ENCODE data around the gene NME9. TPM values are rescaled to one million over a fixed set of nuclear protein-coding genes. Genes with fewer than 3 reads are reported as not detected.

The NME9 gene
- polyA plus RNA-seq, 2 of the 4 experiments (the other 2 are of a cell fraction): 0.05 TPM; not detected in 1

DNA sequence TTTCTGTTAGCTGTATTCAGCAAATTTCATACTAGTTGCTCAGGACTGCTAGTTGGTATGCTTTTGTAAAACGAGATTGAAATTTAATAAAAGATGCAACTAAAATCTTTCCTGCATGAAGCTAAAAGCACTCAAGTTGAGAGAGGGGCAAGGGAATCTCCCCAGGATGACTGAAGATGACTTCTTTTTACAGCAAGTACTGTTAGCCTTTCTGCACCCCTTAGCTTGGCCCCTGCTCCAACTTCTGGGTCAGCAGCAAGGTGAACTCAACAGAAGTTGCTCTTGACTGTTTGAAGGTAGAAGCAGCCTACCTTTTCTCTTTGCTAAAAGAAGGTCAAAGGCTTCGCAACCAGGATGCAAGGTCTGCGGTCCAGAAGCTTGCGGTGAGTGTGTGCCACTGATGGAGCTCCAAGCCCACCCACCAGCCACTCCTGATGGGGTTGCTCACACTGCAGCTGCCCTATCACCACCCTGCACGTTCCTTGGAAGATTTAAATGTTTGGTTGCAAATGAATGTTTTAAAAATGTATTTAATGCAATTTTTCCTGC is 32.5 kb downstream of the NME9 start (continued):
- TF ChIP-seq EHMT2 (IDR thresholded peaks at IDR 0.05; ENCODE audit: low read depth): no peak
- TF ChIP-seq ZC3H11A (IDR thresholded peaks at IDR 0.05): no peak
- no peak for TF ChIP-seq RARB (CRISPR knock-in tag; IDR thresholded peaks at IDR 0.05)
- no peak for TF ChIP-seq HOXA7 (CRISPR knock-in tag; IDR thresholded peaks at IDR 0.05)

DNA sequence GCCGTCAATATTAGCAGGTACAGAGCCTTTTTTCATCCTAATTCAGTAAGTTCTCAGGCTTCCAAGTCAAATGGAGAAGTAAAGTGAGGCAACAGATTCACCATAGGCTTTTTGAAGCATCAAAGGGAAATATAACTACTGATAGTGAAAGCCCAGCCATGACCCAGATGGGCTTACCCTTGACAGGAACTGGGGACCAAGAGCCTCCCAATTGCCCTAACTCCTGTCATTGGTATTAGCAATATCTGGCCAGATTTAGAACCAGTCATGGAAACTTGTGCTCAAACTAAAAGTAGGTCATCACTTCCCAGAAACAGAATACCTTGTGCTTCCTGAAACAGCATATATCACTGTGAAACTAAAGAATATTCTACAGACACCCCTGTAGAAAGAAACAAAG is 33.0 kb downstream of the NME9 start:
- Histone ChIP-seq H3K9me3 (no peaks in the 10 kb centered on the region), H3K27ac (no peak overlapping the region), H3K4me1 (no peaks in the 10 kb centered on the region), H3K4me3 (no peak overlapping the region), H3K4me2 (no peak overlapping the region)
- DNase-seq (ENCODE audit: low read depth in 1 of 2, low spot score in 1 of 2) (no peak), ATAC-seq (no peak), FAIRE-seq (no peak)
- CTCF ChIA-PET: no interaction called here
- TF ChIP-seq ZSCAN20 (CRISPR knock-in tag; IDR thresholded peaks at IDR 0.05) (no peak), ATOH8 (CRISPR knock-in tag; IDR thresholded peaks at IDR 0.05; ENCODE audit: low read depth) (no peak), RNF2 (IDR thresholded peaks at IDR 0.05; ENCODE audit: borderline replicate concordance, low read depth) (no peak), HEYL (CRISPR knock-in tag; IDR thresholded peaks at IDR 0.05) (no peak), CBX8 (IDR thresholded peaks at IDR 0.05) (no peak), SREBF2 (IDR thresholded peaks at IDR 0.05) (no peak), NPAS2 (CRISPR knock-in tag; IDR thresholded peaks at IDR 0.05; ENCODE audit: borderline replicate concordance) (no peak), MAFK (IDR thresholded peaks at IDR 0.05; ENCODE audit: partially characterized antibody) (no peak), HOXB13 (CRISPR knock-in tag; IDR thresholded peaks at IDR 0.05; ENCODE audit: low read depth) (no peak)
- POLR2A ChIA-PET: no interaction called here
- WGBS (ENCODE audit: missing lambda C conversion rate): 96% methylated on average over 1 of the region's 1 CpG

DNA sequence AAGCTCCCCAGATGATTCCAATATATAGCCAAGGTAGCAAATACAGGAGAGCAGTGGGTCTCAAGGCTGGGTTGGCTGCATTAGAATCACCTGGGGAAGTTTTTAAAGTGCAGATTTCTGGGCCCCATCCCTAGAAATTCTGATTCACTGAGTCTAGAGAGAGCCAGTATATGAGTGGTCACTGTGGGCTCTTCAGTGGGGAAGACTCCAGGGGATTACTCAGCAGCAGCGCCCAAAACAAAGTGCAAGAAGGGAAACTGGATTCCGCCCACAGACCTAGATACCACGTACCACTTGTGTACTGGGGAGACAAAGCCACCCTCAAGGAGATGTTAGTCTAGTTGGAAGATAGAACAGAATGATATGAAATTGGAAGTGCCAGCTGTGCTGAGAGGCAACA is 40.0 kb downstream of the NME9 start:
- no peak for TF ChIP-seq ESRRA (IDR thresholded peaks at IDR 0.05; ENCODE audit: borderline replicate concordance, low read length)
- no peak for TF ChIP-seq CEBPB (IDR thresholded peaks at IDR 0.05)
- TF ChIP-seq RFX5 (IDR thresholded peaks at IDR 0.05): no peak
- Histone ChIP-seq H3K4me2 (no peak overlapping the region), H3K9me3 (no peaks in the 10 kb centered on the region), H3K4me3 (no peak overlapping the region), H3K4me1 (no peaks in the 10 kb centered on the region), H3K27ac (no peak overlapping the region)
- ATAC-seq (no peak), DNase-seq (ENCODE audit: low read depth in 1 of 2, low spot score in 1 of 2) (no peak), FAIRE-seq (no peak)
- WGBS (ENCODE audit: missing lambda C conversion rate): 97% methylated on average over 3 of the region's 3 CpGs
- POLR2A ChIA-PET: no interaction called here
- CTCF ChIA-PET: no interaction called here

DNA sequence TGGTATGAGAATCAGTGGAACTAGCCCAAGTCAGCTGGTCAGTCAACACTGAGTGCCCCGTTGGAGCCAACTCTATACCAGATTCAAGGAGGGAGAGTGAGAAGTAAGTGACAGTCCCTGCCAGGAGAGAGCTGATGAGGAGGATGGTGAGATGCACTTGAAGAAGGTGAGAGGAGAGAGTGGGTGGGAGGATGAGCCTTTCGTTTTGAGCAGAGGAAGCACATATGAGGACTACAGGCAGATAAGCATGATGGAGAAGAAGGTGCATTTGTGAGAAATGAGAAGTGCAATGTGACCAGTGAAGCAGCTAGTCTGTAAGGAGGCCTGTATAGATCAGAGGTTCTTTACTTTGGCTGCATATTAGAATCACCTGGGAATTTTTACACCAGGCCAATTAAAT is 40.4 kb downstream of the NME9 start:
- FAIRE-seq: no peak
- CTCF ChIA-PET: no interaction called here
- no peak overlapping the region for H3K4me2 ChIP-seq
- TF ChIP-seq BHLHE40 (IDR thresholded peaks at IDR 0.05; ENCODE audit: low read depth, low read length): no peak
- no peaks in the 10 kb centered on the region for H3K4me1 ChIP-seq
- no peak for ATAC-seq
- H3K27ac ChIP-seq: no peak overlapping the region
- POLR2A ChIA-PET: no interaction called here
- no peak for DNase-seq (ENCODE audit: low read depth in 1 of 2, low spot score in 1 of 2)
- 81% methylated on average over 2 of the region's 2 CpGs for WGBS (ENCODE audit: missing lambda C conversion rate)
- H3K9me3 ChIP-seq: no peaks in the 10 kb centered on the region
- no peak overlapping the region for H3K4me3 ChIP-seq

DNA sequence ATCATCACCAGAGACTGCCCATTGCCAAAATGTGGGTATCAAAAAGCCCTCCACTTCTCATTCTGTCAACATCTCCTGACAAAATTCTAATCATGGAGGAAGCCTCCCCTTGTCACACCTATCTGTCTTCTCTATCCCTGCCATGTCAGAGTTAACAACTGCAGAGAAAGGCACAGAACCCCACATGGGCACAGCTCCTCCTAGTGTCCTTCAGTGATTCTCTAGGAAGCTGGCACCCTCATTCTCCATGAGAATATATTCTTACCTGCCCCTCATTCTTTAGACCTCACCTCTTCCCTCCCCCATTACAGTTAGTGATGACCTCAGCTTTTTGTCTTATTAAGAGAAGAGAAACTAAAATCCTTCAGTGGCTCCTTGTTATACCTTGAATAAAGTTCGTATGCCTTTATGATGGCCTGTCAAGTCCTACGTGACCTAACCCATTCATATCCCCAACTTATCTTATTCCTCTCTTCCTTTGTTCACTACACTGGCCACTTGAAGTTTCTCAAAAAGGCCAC is 44.6 kb downstream of the NME9 start:
- POLR2A ChIA-PET: no interaction called here
- H3K27ac ChIP-seq: no peak overlapping the region
- DNase-seq (ENCODE audit: low read depth in 1 of 2, low spot score in 1 of 2) (no peak), FAIRE-seq (no peak), ATAC-seq (peak in 1 of 2 experiments; percentile 60; a peak in 3 of 6 replicates)
- no peaks in the 10 kb centered on the region for H3K4me1 ChIP-seq
- H3K4me3 ChIP-seq: no peak overlapping the region
- TF ChIP-seq MAFK (IDR thresholded peaks at IDR 0.05; ENCODE audit: partially characterized antibody) (peak; percentile 29), EHF (CRISPR knock-in tag; IDR thresholded peaks at IDR 0.05) (no peak)
- WGBS (ENCODE audit: missing lambda C conversion rate): 98% methylated on average over 2 of the region's 2 CpGs
- H3K4me2 ChIP-seq: no peak overlapping the region
- CTCF ChIA-PET: no interaction called here
- H3K9me3 ChIP-seq: no peaks in the 10 kb centered on the region

All from A549 (cell line).